ENCODE results near the gene ALOX5.

Gene ALOX5

DNA sequence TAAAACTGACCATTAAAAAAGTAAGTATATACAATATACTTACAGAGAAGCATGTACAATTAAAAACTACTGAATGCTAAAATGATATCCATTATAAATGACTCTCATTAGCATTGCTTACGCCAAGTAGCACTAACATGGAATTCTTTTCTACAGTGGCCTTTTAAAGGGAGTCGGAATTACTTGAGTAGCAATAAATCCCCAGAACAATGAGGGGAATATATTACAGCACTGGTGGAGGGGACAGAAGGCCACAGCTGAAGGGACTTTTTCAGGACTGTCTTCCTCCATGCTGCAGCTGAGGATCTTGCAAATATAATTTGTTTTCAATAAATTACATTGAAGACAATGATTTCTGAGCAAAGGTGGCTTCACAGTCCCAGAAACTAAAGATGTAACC is 97.0 kb downstream of the ALOX5 start:
- Histone ChIP-seq H3K9me2 (replicated peaks; ENCODE audit: insufficient read depth, low read length) (no peaks in the 10 kb centered on the region), H3K36me3 (replicated peaks; ENCODE audit: insufficient read depth, low read length) (no peaks in the 10 kb centered on the region), H3F3A (ENCODE audit: insufficient read depth, low read length) (no peaks in the 10 kb centered on the region), H3K4me3 (ENCODE audit: low read length) (no peak overlapping the region), H3K9ac (ENCODE audit: low read length) (no peak overlapping the region), H2AFZ (ENCODE audit: low read length) (no peak overlapping the region), H3K27me3 (replicated peaks; ENCODE audit: insufficient read depth, low read length) (no peaks in the 10 kb centered on the region), H3K4me1 (ENCODE audit: low read length) (no peaks in the 10 kb centered on the region), H4K20me1 (ENCODE audit: insufficient read depth, low read length) (no peaks in the 10 kb centered on the region), H3K27ac (ENCODE audit: low read length) (no peak overlapping the region), H3K4me2 (ENCODE audit: low read depth, low read length) (no peak overlapping the region), H3K9me3 (replicated peaks; ENCODE audit: insufficient read depth, low read length) (no peaks in the 10 kb centered on the region), H3K79me2 (ENCODE audit: low read length) (no peaks in the 10 kb centered on the region; the same call in 1 of the 2 replicates)
- DNase-seq, result no peak
- TF ChIP-seq EZH2 (optimal IDR thresholded peaks at IDR 0.05; ENCODE audit: low read depth, low read length) (no peak), CTCF (IDR thresholded peaks at IDR 0.05; ENCODE audit: low read length) (no peak), EZH2phosphoT487 (IDR thresholded peaks at IDR 0.05; ENCODE audit: low read length) (no peak)

DNA sequence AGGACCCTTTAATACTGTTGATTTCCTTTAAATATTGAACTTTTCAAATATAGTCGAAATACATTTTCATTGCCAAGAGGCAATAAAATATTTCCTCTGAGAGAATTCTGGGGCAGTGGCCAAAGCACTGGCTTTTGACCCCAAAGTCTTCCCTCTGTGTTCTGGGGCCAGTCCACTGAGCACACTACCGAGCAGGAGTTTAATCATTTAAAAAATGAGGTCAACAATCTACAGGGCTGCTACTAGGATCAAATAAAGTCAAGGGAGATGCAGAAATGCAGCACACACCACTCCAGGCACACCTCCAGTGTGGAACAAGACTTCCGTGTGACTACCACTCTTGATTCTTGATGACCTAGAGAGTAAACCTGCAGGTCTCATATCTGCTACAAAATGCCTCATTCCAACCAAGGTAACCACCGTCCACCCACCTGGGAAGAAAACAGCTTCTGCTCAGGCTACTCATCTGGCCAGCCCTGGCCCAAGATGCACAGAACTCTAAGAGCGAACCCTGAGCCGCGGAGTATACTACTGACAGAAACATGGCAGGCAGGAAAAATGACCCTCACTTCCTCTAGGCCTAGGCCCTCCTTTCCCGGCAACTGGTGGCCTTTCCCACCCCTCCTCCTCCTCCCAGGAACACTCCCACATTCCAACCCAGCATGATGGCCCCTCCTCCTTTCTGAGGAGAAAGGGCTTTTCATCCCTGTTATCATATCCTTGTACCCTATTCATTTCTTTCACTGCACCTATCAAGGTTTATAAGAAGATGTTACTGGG is 97.7 kb downstream of the ALOX5 start:
- no peaks in the 10 kb centered on the region for H3K9me2 ChIP-seq (replicated peaks; ENCODE audit: insufficient read depth, low read length)
- H2AFZ ChIP-seq (ENCODE audit: low read length), result no peak overlapping the region
- no peaks in the 10 kb centered on the region; the same call in 1 of the 2 replicates for H3K79me2 ChIP-seq (ENCODE audit: low read length)
- no peak for DNase-seq
- H3K27ac ChIP-seq (ENCODE audit: low read length), result no peak overlapping the region
- H3K36me3 ChIP-seq (replicated peaks; ENCODE audit: insufficient read depth, low read length), result no peaks in the 10 kb centered on the region
- H3K4me1 ChIP-seq (ENCODE audit: low read length), result no peaks in the 10 kb centered on the region
- H3F3A ChIP-seq (ENCODE audit: insufficient read depth, low read length), result no peaks in the 10 kb centered on the region
- no peak overlapping the region for H3K4me2 ChIP-seq (ENCODE audit: low read depth, low read length)
- no peak overlapping the region for H3K4me3 ChIP-seq (ENCODE audit: low read length)
- H3K9ac ChIP-seq (ENCODE audit: low read length), result no peak overlapping the region
- no peaks in the 10 kb centered on the region for H3K9me3 ChIP-seq (replicated peaks; ENCODE audit: insufficient read depth, low read length)
- H3K27me3 ChIP-seq (replicated peaks; ENCODE audit: insufficient read depth, low read length), result no peaks in the 10 kb centered on the region
- TF ChIP-seq EZH2phosphoT487 (IDR thresholded peaks at IDR 0.05; ENCODE audit: low read length) (no peak), EZH2 (optimal IDR thresholded peaks at IDR 0.05; ENCODE audit: low read depth, low read length) (no peak), CTCF (IDR thresholded peaks at IDR 0.05; ENCODE audit: low read length) (no peak)
- no peaks in the 10 kb centered on the region for H4K20me1 ChIP-seq (ENCODE audit: insufficient read depth, low read length)

- Histone ChIP-seq H2AFZ (ENCODE audit: low read length) (no peak overlapping the region), H3K27me3 (replicated peaks; ENCODE audit: insufficient read depth, low read length) (no peaks in the 10 kb centered on the region), H3K4me3 (ENCODE audit: low read length) (no peak overlapping the region), H3K79me2 (ENCODE audit: low read length) (no peaks in the 10 kb centered on the region), H3K4me1 (ENCODE audit: low read length) (no peaks in the 10 kb centered on the region), H3K9ac (ENCODE audit: low read length) (no peak overlapping the region), H3K9me3 (replicated peaks; ENCODE audit: insufficient read depth, low read length) (no peaks in the 10 kb centered on the region), H3K27ac (ENCODE audit: low read length) (no peak overlapping the region), H3F3A (ENCODE audit: insufficient read depth, low read length) (no peaks in the 10 kb centered on the region), H4K20me1 (ENCODE audit: insufficient read depth, low read length) (no peaks in the 10 kb centered on the region), H3K36me3 (replicated peaks; ENCODE audit: insufficient read depth, low read length) (no peaks in the 10 kb centered on the region), H3K9me2 (replicated peaks; ENCODE audit: insufficient read depth, low read length) (no peaks in the 10 kb centered on the region), H3K4me2 (ENCODE audit: low read depth, low read length) (no peak overlapping the region)
- no peak for DNase-seq
- TF ChIP-seq EZH2 (optimal IDR thresholded peaks at IDR 0.05; ENCODE audit: low read depth, low read length) (no peak), EZH2phosphoT487 (IDR thresholded peaks at IDR 0.05; ENCODE audit: low read length) (no peak), CTCF (IDR thresholded peaks at IDR 0.05; ENCODE audit: low read length) (no peak)
Observed at GRCh38 chr10:45473126-45473525, 99.1 kb downstream of the ALOX5 start.
